Stimulated activated memory B cell treated with anti-CD40 and anti-IgM and Interleukin-4, amounts not matched to agents 10 μg/mL and 1 μg/mL and 100 μg/mL, for 72 hours (primary cell): ENCODE results near the gene SPTBN4.
"Not testable (repeated sequence)": the region's sequence is repeated elsewhere in the genome, so short reads cannot be mapped to it uniquely, and the experiment has no call there.

Experiments
- ATAC-seq: fragments of 150-1000 bp; cut with Tn5 transposase; 2 replicates; pipeline ENCODE4 v1.10.0; 2021
- H3K27ac Mint-ChIP-seq: one replicate; pipeline ENCODE4 v1.8.0; 2022; ENCODE audit warnings: mild to moderate bottlenecking, mixed read lengths
- H3K27me3 Mint-ChIP-seq: one replicate; pipeline ENCODE4 v1.8.0; 2022; ENCODE audit warnings: mixed read lengths
- H3K36me3 Mint-ChIP-seq: one replicate; pipeline ENCODE4 v1.8.0; 2022; ENCODE audit warnings: mixed read lengths
- H3K4me1 Mint-ChIP-seq: one replicate; pipeline ENCODE4 v1.8.0; 2022; ENCODE audit warnings: mixed read lengths
- H3K4me3 Mint-ChIP-seq: one replicate; pipeline ENCODE4 v1.8.0; 2022; ENCODE audit warnings: mild to moderate bottlenecking, moderate library complexity, mixed read lengths
- H3K9me3 Mint-ChIP-seq: one replicate; pipeline ENCODE4 v1.8.0; 2022; ENCODE audit warnings: mixed read lengths

The SPTBN4 gene

DNA sequence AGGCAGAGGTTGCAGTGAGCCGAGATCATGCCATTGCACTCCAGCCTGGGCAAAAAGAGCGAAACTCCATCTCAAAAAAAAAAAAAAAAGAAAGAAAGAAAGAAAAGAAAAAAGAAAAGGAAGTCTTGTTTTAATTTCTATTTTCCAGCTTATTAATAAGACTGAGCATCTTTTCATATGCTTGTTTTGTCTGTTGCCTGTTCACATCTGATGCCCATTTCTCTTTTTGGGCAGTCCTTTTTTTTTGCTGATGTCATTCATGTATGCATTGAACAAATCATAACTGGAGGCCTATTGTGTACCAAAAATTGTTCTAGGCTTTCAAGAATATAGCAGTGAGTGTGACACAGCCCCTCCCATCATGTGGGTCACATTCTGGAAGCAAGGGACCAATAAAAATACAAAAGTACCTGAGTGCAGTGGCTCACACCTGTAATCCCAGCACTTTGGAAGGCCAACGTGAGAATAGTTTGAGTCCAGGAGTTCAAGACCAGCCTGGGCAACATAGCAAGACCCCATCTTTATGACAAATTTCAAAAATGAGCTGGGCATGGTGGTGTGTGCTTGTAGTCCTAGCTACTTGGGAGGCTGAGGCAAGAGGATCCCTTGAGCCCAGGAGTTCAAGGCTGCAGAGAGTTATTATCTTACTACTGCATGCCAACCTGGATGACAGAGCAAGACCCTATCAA, 79.5 kb downstream of the SPTBN4 start:
- not testable (repeated sequence) for H3K4me3 Mint-ChIP-seq, H3K27ac Mint-ChIP-seq, H3K9me3 Mint-ChIP-seq, H3K36me3 Mint-ChIP-seq, ATAC-seq
- Mint-ChIP-seq H3K27me3 (peaks cover 44% of the 10 kb centered on the region), H3K4me1 (peaks cover 15% of the 10 kb centered on the region)

DNA sequence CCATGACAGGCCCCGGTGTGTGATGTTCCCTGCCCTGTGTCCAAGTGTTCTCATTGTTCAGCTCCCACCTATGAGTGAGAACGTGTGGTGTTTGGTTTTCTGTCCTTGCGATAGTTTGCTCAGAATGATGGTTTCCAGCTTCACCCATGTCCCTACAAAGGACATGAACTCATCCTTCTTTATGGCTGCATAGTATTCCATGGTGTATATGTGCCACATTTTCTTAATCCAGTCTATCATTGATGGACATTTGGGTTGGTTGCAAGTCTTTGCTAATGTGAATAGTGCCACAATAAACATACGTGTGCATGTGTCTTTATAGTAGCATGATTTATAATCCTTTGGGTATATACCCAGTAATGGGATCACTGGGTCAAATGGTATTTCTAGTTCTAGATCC, 80.4 kb downstream of the SPTBN4 start:
- not testable (repeated sequence) for H3K4me3 Mint-ChIP-seq, ATAC-seq, H3K9me3 Mint-ChIP-seq, H3K36me3 Mint-ChIP-seq, H3K27ac Mint-ChIP-seq
- Mint-ChIP-seq H3K4me1 (peaks cover 14% of the 10 kb centered on the region), H3K27me3 (peaks cover 45% of the 10 kb centered on the region)

DNA sequence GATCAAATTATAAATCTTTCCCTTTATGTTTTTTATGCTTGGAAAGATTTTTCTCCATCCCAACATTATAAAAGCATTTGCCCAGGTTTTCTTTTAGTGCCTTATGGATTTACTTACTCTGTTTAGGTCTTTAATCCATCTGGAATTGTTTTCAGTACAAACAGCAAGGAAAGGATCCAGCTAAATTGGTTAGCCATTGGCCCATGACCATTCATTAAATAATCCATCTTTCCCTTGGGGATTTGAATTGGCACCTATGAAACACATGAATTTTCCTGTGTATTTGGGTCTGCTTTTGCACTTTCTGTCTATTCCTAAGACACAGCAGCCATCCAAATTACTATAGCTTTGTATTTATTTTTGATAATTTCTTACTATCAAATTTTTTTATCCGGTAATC, 81.0 kb downstream of the SPTBN4 start:
- H3K9me3 Mint-ChIP-seq: no peaks in the 10 kb centered on the region
- no peak for ATAC-seq
- H3K27me3 Mint-ChIP-seq: peaks cover 45% of the 10 kb centered on the region

DNA sequence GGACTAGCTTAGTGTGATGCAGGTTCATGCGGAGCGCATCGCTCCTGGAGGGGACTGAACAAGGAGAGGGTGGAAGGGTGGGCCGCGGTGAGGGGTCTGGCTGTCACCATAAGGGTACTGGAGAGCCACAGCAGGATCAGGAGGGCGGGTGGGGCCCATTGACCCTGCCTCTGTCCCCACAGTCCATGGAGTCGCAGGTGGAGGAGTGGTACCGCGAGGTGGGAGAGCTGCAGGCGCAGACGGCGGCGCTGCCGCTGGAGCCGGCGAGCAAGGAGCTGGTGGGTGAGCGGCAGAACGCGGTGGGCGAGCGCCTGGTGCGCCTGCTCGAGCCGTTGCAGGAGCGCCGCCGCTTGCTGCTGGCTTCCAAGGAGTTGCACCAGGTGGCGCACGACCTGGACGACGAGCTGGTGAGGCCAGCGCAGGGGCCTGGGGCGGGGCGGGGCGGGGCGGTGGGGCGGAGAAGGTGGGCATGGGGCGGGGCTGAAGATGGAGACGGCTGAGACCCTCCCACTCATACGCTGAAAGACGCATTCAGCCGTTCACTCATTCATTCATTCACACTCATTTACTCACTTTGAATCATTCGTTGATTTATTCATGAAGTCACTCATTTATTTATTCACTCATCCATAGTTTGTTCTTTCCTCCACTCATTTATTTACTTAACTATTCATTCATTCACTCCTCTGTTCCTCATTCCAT, 82.4 kb downstream of the SPTBN4 start:
- no peak overlapping the region for H3K27ac Mint-ChIP-seq
- peaks cover 11% of the 10 kb centered on the region for H3K4me1 Mint-ChIP-seq
- no peak overlapping the region for H3K4me3 Mint-ChIP-seq
- H3K9me3 Mint-ChIP-seq: no peaks in the 10 kb centered on the region
- H3K27me3 Mint-ChIP-seq: peaks cover 55% of the 10 kb centered on the region
- H3K36me3 Mint-ChIP-seq: no peaks in the 10 kb centered on the region
- peak; percentile 72 for ATAC-seq

More for the DNA sequence above, 81.0 kb downstream of the SPTBN4 start:
- peaks cover 11% of the 10 kb centered on the region for H3K4me1 Mint-ChIP-seq
- no peak overlapping the region for H3K4me3 Mint-ChIP-seq
- no peak overlapping the region for H3K27ac Mint-ChIP-seq
- H3K36me3 Mint-ChIP-seq: no peaks in the 10 kb centered on the region

DNA sequence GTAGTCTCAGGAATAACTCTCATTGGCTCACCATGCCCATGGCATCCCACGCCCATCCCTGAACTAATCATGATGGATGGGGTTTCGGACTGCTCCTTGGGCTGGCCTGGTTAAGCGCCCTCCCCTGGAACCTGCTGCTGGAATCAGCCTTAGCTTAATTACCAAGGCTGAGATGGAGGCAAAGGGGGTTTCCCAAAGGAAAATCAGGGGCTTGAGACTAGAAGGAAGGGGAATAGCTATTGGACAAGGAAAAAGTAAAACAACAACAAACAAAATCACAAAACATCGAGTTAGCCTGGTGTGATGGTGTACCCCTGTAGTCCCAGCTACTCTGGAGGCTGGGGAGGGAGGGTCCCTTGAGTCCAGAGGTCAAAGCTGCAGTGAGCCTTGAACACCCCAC, 84.2 kb downstream of the SPTBN4 start:
- Mint-ChIP-seq H3K27me3 (peaks cover 73% of the 10 kb centered on the region), H3K27ac (no peak overlapping the region), H3K4me3 (no peak overlapping the region), H3K9me3 (no peaks in the 10 kb centered on the region), H3K4me1 (peaks cover 11% of the 10 kb centered on the region), H3K36me3 (no peaks in the 10 kb centered on the region)
- no peak for ATAC-seq

DNA sequence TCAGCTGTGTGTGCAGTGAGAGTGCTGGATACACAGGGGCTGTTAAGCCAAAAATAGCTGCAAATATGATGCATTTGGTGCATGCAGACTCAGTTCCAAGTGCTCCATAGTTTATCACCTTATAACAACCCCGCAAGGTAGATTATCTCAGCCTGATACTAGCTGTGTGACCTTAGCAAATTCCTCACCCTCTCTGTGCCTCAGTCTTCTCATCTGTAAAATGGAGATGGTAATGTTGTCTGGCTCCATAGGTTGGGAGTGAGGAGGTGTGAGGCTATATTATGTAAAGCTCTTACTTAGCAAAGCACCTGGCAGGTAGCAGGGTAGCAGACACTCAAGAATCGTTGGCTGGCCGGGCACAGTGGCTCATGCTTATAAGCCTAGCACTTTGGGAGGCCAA, 86.0 kb downstream of the SPTBN4 start:
- ATAC-seq: no peak
- Mint-ChIP-seq H3K9me3 (no peaks in the 10 kb centered on the region), H3K36me3 (no peaks in the 10 kb centered on the region), H3K4me1 (peaks cover 11% of the 10 kb centered on the region), H3K27ac (no peak overlapping the region), H3K4me3 (no peak overlapping the region), H3K27me3 (peaks cover 92% of the 10 kb centered on the region)

DNA sequence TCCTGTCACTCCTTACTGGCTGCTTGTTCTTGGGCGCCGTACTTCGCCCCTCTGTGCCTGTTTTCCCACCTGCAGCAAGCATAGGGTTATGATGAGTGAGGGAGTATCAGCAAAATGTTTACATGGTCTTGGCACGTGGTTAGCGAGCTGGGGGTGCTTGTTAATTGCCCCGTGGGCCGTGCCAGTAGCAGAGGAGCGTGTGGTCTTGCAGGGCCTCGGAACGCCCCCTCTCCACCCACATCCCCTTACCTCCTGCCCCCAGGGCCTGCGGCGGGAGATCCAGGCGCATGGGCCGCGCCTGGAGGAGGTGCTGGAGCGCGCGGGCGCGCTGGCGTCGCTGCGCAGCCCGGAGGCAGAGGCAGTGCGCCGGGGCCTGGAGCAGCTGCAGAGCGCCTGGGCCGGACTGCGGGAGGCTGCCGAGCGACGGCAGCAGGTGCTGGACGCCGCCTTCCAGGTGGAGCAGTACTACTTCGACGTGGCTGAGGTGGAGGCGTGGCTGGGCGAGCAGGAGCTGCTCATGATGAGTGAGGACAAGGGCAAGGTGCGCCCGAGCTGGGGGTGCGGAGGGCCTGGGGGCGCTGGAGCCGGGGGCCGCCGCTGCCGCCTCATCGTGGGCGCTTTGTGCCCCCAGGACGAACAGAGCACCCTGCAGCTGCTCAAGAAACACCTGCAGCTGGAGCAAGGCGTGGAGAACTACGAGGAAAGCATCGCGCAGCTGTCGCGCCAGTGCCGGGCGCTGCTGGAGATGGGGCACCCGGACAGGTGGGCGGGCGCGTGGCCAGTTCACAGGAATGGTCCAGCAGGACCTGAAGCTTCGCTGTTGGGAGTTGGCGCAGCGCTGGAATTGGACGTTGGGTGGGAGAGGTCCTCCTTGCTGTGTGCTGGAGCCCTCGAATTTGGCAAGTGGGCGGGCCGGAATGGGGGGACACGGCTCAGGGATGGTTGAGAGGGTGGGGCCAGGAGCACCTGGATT, 87.4 kb downstream of the SPTBN4 start:
- Mint-ChIP-seq H3K36me3 (no peaks in the 10 kb centered on the region), H3K27ac (no peak overlapping the region), H3K4me3 (no peak overlapping the region), H3K27me3 (peaks cover 92% of the 10 kb centered on the region), H3K4me1 (peaks cover 6% of the 10 kb centered on the region), H3K9me3 (no peaks in the 10 kb centered on the region)
- ATAC-seq: no peak

DNA sequence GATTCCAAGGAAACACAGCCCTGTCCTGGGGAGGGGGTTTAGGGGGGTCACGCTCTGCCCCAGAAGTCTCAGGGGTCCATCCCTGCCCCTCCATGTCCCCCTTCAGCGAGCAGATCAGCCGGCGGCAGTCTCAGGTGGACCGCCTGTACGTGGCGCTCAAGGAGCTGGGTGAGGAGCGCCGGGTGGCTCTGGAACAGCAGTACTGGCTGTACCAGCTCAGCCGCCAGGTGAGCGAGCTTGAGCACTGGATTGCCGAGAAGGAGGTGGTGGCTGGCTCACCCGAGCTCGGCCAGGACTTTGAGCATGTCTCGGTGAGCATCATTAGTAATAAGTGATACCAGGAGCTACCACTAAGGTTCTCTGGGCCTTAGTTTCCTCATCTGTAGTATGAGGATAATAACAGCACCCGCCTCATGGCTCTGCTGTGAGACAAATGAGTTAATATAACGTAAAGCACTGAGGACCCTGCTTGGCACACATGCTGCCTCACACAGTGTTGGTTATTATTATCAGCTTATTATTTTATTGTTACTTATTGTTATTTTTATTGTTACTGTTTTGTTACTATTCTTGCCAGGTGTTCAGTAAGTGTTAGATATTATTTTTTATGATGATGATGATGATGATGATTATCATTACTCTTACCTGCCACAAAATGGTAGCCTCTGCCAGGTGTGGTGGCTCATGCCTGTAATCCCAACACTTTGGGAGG, 89.3 kb downstream of the SPTBN4 start:
- Mint-ChIP-seq H3K4me1 (no peaks in the 10 kb centered on the region), H3K36me3 (no peaks in the 10 kb centered on the region), H3K27me3 (peaks cover 91% of the 10 kb centered on the region), H3K4me3 (no peak overlapping the region), H3K9me3 (no peaks in the 10 kb centered on the region), H3K27ac (no peak overlapping the region)
- ATAC-seq: no peak

DNA sequence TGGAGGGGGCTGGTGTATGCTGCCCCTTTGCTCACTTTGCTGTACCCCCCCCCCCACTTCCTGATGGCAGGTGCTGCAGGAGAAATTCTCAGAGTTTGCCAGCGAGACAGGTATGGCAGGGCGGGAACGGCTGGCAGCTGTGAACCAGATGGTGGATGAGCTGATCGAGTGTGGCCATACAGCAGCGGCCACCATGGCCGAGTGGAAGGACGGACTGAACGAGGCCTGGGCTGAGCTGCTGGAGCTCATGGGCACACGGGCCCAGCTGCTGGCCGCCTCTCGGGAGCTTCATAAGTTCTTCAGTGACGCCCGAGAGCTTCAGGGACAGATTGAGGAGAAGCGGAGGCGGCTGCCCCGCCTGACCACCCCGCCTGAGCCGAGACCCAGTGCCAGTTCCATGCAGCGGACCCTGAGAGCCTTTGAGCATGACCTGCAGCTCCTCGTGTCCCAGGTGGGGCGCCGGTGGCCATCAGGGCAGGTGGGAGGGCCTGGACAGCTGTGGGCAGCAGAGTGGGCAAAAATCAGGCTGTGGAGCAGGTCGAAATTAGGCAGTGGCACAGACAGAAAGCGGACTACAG, 90.2 kb downstream of the SPTBN4 start:
- Mint-ChIP-seq H3K27me3 (peaks cover 92% of the 10 kb centered on the region), H3K36me3 (no peaks in the 10 kb centered on the region), H3K27ac (no peak overlapping the region), H3K4me1 (peaks cover 4% of the 10 kb centered on the region), H3K9me3 (no peaks in the 10 kb centered on the region), H3K4me3 (no peak overlapping the region)
- ATAC-seq: no peak

DNA sequence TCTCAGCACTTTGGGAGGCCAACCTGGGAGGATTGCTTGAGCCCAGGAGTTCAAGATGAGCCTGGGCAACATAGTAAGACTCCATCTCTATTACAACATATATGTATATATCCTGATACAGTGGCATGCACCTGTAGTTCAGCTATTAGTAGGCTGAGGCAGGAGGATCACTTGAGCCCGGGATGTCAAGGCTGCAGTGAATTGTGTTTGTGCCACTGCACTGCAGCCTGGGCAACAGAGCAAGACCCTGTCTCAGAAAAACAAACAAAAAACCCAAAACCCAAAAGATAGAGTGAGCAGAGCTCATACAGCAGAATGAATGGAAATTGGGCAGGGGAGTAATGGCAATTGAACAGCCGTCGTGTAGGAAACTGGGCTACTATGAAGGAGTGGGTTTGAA, 92.6 kb downstream of the SPTBN4 start:
- Mint-ChIP-seq H3K36me3 (no peaks in the 10 kb centered on the region), H3K4me3 (no peak overlapping the region), H3K27me3 (peaks cover 84% of the 10 kb centered on the region), H3K9me3 (no peaks in the 10 kb centered on the region), H3K4me1 (peaks cover 5% of the 10 kb centered on the region), H3K27ac (no peak overlapping the region)
- ATAC-seq: no peak

DNA sequence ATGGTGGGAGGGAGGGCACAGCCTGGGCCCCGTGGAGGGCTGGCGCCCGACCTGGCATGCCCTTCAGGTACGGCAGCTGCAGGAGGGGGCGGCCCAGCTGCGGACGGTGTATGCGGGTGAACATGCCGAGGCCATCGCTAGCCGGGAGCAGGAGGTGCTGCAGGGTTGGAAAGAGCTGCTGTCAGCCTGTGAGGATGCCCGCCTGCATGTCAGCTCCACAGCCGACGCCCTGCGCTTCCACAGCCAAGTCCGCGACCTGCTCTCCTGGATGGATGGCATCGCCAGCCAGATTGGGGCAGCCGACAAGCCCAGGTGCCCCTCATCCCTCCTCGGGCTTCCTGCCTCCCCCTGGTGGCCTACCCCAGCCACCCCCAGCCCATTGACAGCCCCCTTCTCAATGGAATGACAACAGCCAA, 93.3 kb downstream of the SPTBN4 start:
- Mint-ChIP-seq H3K27ac (no peak overlapping the region), H3K4me3 (no peak overlapping the region), H3K4me1 (peaks cover 5% of the 10 kb centered on the region), H3K36me3 (no peaks in the 10 kb centered on the region), H3K27me3 (peaks cover 84% of the 10 kb centered on the region), H3K9me3 (no peaks in the 10 kb centered on the region)
- no peak for ATAC-seq

DNA sequence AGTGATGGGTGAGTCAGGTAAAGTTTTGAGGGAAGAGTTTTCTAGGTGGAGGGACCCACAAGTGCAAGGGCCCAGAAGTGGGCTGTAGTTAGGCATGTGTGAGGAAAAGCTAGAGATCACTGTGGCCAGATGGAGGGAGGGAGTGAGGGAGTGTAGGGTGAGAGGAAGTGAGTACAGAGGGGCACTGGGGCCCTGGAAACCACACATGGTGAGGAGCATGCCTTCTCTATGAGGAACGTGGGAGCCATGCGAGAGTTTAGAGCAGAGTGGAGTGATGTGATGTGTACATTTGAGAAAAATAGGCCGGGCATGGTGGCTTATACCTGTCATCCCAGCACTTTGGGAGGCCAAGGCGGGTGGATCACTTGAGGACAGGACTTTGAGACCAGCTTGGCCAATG, 95.1 kb downstream of the SPTBN4 start:
- Mint-ChIP-seq H3K4me1 (peaks cover 5% of the 10 kb centered on the region), H3K36me3 (no peaks in the 10 kb centered on the region), H3K9me3 (no peaks in the 10 kb centered on the region), H3K27ac (no peak overlapping the region), H3K4me3 (no peak overlapping the region), H3K27me3 (peaks cover 84% of the 10 kb centered on the region)
- ATAC-seq: no peak

DNA sequence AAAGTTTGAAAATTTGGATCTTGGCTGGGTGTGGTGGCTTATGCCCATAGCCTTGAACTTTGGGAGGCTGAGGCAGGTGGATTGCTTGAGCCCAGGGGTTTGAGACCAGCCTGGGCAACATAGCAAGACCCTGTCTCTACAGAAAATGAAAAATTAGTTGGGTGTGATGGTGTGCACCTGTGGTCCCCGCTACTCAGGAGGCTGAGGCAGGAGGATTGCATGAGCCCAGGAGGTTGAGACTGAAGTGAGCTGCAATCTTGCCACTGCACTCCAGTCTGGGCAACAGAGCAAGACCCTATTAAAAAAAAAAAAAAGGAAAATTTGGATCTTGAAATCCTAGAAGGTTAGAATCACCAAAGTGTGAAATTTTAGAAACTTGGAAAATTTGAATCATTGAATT, 97.7 kb downstream of the SPTBN4 start:
- not testable (repeated sequence) for ATAC-seq, H3K4me3 Mint-ChIP-seq, H3K27ac Mint-ChIP-seq, H3K36me3 Mint-ChIP-seq, H3K9me3 Mint-ChIP-seq
- Mint-ChIP-seq H3K4me1 (peaks cover 16% of the 10 kb centered on the region), H3K27me3 (peaks cover 65% of the 10 kb centered on the region)

DNA sequence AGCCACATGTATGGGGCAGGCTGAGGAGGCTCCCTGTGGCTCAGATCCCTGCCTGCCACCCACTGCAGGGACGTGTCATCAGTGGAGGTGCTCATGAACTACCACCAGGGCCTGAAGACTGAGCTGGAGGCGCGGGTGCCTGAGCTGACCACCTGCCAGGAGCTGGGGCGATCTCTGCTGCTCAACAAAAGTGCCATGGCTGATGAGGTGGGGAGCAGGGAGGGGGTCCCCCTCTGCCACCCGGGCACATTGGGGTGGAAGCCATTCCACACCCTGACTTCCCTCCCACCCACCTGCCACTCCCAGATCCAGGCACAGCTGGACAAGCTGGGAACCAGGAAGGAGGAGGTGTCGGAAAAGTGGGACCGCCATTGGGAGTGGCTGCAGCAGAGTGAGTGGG, 98.6 kb downstream of the SPTBN4 start:
- Mint-ChIP-seq H3K4me1 (peaks cover 23% of the 10 kb centered on the region), H3K4me3 (no peak overlapping the region), H3K36me3 (no peaks in the 10 kb centered on the region), H3K27me3 (peaks cover 58% of the 10 kb centered on the region), H3K9me3 (no peaks in the 10 kb centered on the region), H3K27ac (no peak overlapping the region)
- ATAC-seq: no peak
